ENCODE measurements around the gene JAG1. TPM values are rescaled to one million over a fixed set of nuclear protein-coding genes. Genes with fewer than 3 reads are reported as not detected.

Gene JAG1
- total RNA-seq, 4 donors from 2014 or later = 30.7 to 41.9 (median 36.3) TPM

GRCh38 chr20:10633718-10634117 is 40.1 kb downstream of the JAG1 start:
- intact Hi-C loops (cut with DNase I) = no loop called here
- DNase-seq (ENCODE audit: extremely low spot score) = no peak
- H3K9me3 ChIP-seq = no peaks in the 10 kb centered on the region
- no peak overlapping the region for H3K27ac ChIP-seq (replicated peaks in 1 of 4)
- H3K4me3 ChIP-seq = no peak overlapping the region
- TF ChIP-seq POLR2A (IDR thresholded peaks at IDR 0.05; ENCODE audit: low read depth) = no peak
- TF ChIP-seq POLR2AphosphoS5 (IDR thresholded peaks at IDR 0.05) = no peak
- no peak for TF ChIP-seq EP300 (IDR thresholded peaks at IDR 0.05)
- TF ChIP-seq, protein P1, sequence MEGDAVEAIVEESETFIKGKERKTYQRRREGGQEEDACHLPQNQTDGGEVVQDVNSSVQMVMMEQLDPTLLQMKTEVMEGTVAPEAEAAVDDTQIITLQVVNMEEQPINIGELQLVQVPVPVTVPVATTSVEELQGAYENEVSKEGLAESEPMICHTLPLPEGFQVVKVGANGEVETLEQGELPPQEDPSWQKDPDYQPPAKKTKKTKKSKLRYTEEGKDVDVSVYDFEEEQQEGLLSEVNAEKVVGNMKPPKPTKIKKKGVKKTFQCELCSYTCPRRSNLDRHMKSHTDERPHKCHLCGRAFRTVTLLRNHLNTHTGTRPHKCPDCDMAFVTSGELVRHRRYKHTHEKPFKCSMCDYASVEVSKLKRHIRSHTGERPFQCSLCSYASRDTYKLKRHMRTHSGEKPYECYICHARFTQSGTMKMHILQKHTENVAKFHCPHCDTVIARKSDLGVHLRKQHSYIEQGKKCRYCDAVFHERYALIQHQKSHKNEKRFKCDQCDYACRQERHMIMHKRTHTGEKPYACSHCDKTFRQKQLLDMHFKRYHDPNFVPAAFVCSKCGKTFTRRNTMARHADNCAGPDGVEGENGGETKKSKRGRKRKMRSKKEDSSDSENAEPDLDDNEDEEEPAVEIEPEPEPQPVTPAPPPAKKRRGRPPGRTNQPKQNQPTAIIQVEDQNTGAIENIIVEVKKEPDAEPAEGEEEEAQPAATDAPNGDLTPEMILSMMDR (IDR thresholded peaks at IDR 0.05) = no peak
- no peaks in the 10 kb centered on the region for H3K27me3 ChIP-seq
- H3K4me1 ChIP-seq = peaks cover 25 to 58% (median 42%) of the 10 kb centered on the region in 4 donors
- WGBS = 85% methylated on average over 5 of the region's 5 CpGs
- peaks cover 0 to 13% (median 3%) of the 10 kb centered on the region in 4 donors for H3K36me3 ChIP-seq

DNA sequence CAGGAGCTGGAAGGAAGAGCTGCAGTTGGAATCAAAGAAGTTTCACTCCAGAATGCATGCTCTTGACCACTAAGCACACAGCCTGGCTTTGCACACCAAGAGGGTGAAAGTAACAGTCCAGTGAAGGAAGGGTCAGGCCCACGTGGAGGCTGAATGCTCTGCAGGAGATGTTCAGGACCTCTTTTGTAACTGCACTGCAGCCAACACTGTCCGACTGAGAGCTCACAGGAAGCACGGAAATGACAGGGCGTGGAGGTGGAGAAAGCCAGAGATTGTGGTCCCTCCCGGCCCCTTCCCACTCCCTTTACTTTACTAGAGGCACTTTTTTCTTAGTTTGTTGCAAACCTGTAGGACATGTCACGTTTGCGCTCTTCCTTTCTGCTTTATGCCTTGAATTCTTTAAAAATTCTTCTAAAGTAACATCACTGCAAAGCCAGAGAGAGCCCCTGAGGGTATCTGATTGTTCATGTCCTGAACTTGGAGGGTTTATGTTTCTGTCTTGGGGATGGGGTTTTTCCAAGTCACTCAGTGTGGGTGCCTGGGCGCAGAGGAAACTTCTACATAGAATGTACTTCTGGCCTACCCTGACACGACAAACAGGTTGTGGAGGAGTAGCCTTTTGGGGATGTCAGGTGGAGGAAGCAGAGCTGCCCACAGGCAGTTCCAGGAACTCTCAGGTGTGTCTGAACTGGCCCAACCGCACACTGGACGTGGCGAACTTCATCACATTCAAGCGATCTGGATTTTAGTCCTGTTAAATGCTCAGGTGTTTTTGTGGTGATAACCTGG is 40.9 kb downstream of the JAG1 start:
- TF ChIP-seq, protein P1 (IDR thresholded peaks at IDR 0.05) = no peak
- peaks cover 0 to 12% (median 3%) of the 10 kb centered on the region in 4 donors for H3K36me3 ChIP-seq
- intact Hi-C loops (cut with DNase I) = no loop called here
- no peaks in the 10 kb centered on the region for H3K9me3 ChIP-seq
- peaks cover 25 to 52% (median 37%) of the 10 kb centered on the region in 4 donors for H3K4me1 ChIP-seq
- H3K27me3 ChIP-seq = no peaks in the 10 kb centered on the region
- H3K27ac ChIP-seq (replicated peaks in 1 of 4) = no peak overlapping the region
- 80% methylated on average over 12 of the region's 13 CpGs for WGBS
- DNase-seq (ENCODE audit: extremely low spot score) = no peak
- no peak overlapping the region for H3K4me3 ChIP-seq

- no peaks in the 10 kb centered on the region for H3K36me3 ChIP-seq
- H3K4me1 ChIP-seq = peaks cover 8 to 34% (median 21%) of the 10 kb centered on the region in 4 donors
- WGBS = 91% methylated on average over 4 of the region's 4 CpGs
- no peak overlapping the region for H3K27ac ChIP-seq (replicated peaks in 1 of 4)
- TF ChIP-seq, protein P1 (IDR thresholded peaks at IDR 0.05) = no peak
- TF ChIP-seq EP300 (IDR thresholded peaks at IDR 0.05) = no peak
- no peak for TF ChIP-seq POLR2A (IDR thresholded peaks at IDR 0.05; ENCODE audit: low read depth)
- H3K4me3 ChIP-seq = no peak overlapping the region
- no peaks in the 10 kb centered on the region for H3K9me3 ChIP-seq
- intact Hi-C loops (cut with DNase I) = no loop called here
- H3K27me3 ChIP-seq = no peaks in the 10 kb centered on the region
- DNase-seq (ENCODE audit: extremely low spot score) = no peak
Observed at GRCh38 chr20:10631126-10631525, 42.7 kb downstream of the JAG1 start.

DNA sequence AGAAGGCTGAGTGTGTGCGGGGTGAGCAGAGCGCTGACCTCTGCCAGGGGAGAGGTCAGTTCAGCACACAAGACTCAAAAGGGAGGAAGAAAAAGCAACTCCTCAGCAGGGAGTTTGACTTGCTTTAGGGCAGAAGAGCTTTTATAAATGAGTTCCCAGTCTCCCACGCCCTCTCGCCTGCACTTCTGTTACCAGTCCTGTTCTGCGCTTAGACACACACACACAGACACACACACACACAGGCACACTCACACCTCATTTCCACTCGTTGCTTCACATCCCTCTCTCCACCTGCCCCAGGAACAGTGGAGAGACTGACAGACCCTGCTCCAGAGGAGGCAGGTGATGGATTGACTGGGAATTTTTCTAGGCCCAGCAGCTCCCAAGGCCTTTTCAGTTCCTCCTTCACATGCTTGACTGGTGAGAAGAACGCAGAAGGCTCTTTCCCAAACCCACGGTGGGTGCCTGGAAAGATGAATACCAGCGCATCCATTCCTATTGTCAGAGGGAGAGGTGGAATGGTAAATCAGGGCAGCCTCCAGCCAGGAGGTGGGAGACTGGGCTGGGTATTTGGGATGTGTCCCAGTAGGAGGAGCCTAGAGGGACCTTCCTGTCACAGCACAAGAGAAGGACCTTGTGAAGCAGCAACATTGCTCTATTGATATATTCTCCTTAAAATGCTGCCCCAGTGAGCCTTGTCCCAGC is 43.7 kb downstream of the JAG1 start:
- no peaks in the 10 kb centered on the region for H3K27me3 ChIP-seq
- peak overlapping the region in 1 of 4 donors; percentile 8 for H3K27ac ChIP-seq (replicated peaks in 1 of 4)
- no peak for TF ChIP-seq POLR2A (IDR thresholded peaks at IDR 0.05; ENCODE audit: low read depth)
- TF ChIP-seq, protein P1 (IDR thresholded peaks at IDR 0.05) = no peak
- no peak for TF ChIP-seq POLR2AphosphoS5 (IDR thresholded peaks at IDR 0.05)
- no peak for TF ChIP-seq EP300 (IDR thresholded peaks at IDR 0.05)
- H3K4me3 ChIP-seq = no peak overlapping the region
- intact Hi-C loops (cut with DNase I) = no loop called here
- WGBS = 79% methylated on average over 8 of the region's 9 CpGs
- no peaks in the 10 kb centered on the region for H3K9me3 ChIP-seq
- H3K4me1 ChIP-seq = peaks cover 0 to 24% (median 13%) of the 10 kb centered on the region in 4 donors
- no peaks in the 10 kb centered on the region for H3K36me3 ChIP-seq
- DNase-seq (ENCODE audit: extremely low spot score) = no peak

Data from esophagus muscularis mucosa (tissue), 4 donors.